Sigmoid colon (tissue), 7 donors: Measurements from ENCODE around the gene ADISSP. TPM values are rescaled to one million over a fixed set of nuclear protein-coding genes. Genes with fewer than 3 reads are reported as not detected.

Experiments used
- DNase-seq: peaks from one replicate; pipeline ENCODE4 v3.0.0-alpha.2; 2019
- H3K27ac ChIP-seq, 4 donors: fragments of 200-600 bp; sonication (generic); one replicate each; pipeline ENCODE4 v1.5.1; 2016 to 2019; ENCODE audit warnings: mild to moderate bottlenecking in 1 of 4
- H3K27me3 ChIP-seq, 3 donors: fragments of 200-600 bp; sonication (generic); one replicate each; pipeline ENCODE4 v1.5.1; 2019; ENCODE audit warnings: mild to moderate bottlenecking in 1 of 3
- H3K36me3 ChIP-seq, 4 donors: fragments of 200-600 bp; sonication (generic); one replicate each; pipeline ENCODE4 v1.5.1; 2016 to 2019
- H3K4me1 ChIP-seq, 4 donors: fragments of 200-600 bp; sonication (generic); one replicate each; pipeline ENCODE4 v1.5.1; 2017 to 2019
- H3K4me3 ChIP-seq, 4 donors: fragments of 200-600 bp; sonication (generic); one replicate each; pipeline ENCODE4 v1.5.1; 2017 to 2019; ENCODE audit warnings: mild to moderate bottlenecking in 2 of 4, moderate library complexity in 1 of 4
- H3K9me3 ChIP-seq, 4 donors: fragments of 200-600 bp in 3 of 4; sonication (generic) in 3 of 4; one replicate each; pipeline versions ENCODE4 v1.5.1 to v1.6.1; 2013 to 2019
- CTCF ChIP-seq, 4 experiments: fragments of 450-650 bp in 3 of 4; fragments of 200-600 bp in 1 of 4; IDR thresholded peaks; one replicate each; pipeline ENCODE4 v1.5.1; 2016 to 2019; ENCODE audit warnings: antibody characterized with exemption in 4 of 4, mild to moderate bottlenecking in 3 of 4, moderate library complexity in 2 of 4
- EP300 ChIP-seq, 4 donors: sonication (generic); formaldehyde crosslinking; IDR thresholded peaks; one replicate each; pipeline ENCODE4 v1.6.1; 2017; ENCODE audit warnings: antibody characterized with exemption in 4 of 4
- POLR2A ChIP-seq, 2 donors: fragments of 450-650 bp; IDR thresholded peaks; one replicate each; pipeline ENCODE4 v1.6.1; 2016; ENCODE audit warnings: antibody characterized with exemption in 2 of 2, mild to moderate bottlenecking in 2 of 2, moderate library complexity in 2 of 2
- POLR2AphosphoS5 ChIP-seq, 4 donors: sonication (generic); formaldehyde crosslinking; IDR thresholded peaks; one replicate each; pipeline ENCODE4 v1.6.1; 2017; ENCODE audit warnings: antibody characterized with exemption in 4 of 4
- WGBS, 2 donors: extraction: QIAGEN DNeasy Blood & Tissue Kit; methylation state at CpG; one replicate each; pipeline ENCODE4 v1.1.7; 2013; 5-methylcytosine and 5-hydroxymethylcytosine counted together
- intact Hi-C: fragments of 100-400 bp; cut with DNase I; formaldehyde crosslinking; loops from one replicate; pipeline ENCODE4 v1.15.1; 2023
- polyA plus RNA-seq, 3 donors: library from polyadenylated mRNA; stranded (reverse); fragments of 200-250 nt; gene quantifications; one replicate each; pipeline ENCODE4 v1.2.3, GENCODE V29; 2013
- total RNA-seq, 4 donors: library from RNA; depleted of rRNA; stranded (reverse); fragments of >200 nt; gene quantifications; one replicate each; pipeline ENCODE4 v1.1.0, GENCODE V29; 2016
- donor health status: healthy with polysubstance abuse.
- donor health status: Bipolar disorder and iron deficiency.
- donor health status: healthy.

ADISSP gene
- total and polyA plus RNA-seq, 7 donors = 15.7 to 116 (median 53.2) TPM

- no peak for TF ChIP-seq POLR2A (IDR thresholded peaks at IDR 0.05)
- TF ChIP-seq CTCF (IDR thresholded peaks at IDR 0.05) = no peak
- no peak for TF ChIP-seq POLR2AphosphoS5 (IDR thresholded peaks at IDR 0.05)
- no peak for TF ChIP-seq EP300 (IDR thresholded peaks at IDR 0.05)
- Histone ChIP-seq H3K4me1 (peaks cover 0 to 24% (median 13%) of the 10 kb centered on the region in 4 donors), H3K4me3 (no peak overlapping the region), H3K36me3 (peaks cover 0 to 76% (median 27%) of the 10 kb centered on the region in 4 donors), H3K27ac (no peak overlapping the region), H3K9me3 (no peaks in the 10 kb centered on the region), H3K27me3 (no peaks in the 10 kb centered on the region)
- intact Hi-C loops = loop anchor here (10.0 kb wide), 1 partner anchor 330 kb away; no protein-coding TSS in a partner anchor
- 89 to 90% methylated on average over 7 of the region's 7 CpGs for WGBS, 2 donors
- DNase-seq = peak; percentile 62
These were observed 12.3 kb downstream of the ADISSP start for GRCh38 chr20:3755269-3755668.

DNA sequence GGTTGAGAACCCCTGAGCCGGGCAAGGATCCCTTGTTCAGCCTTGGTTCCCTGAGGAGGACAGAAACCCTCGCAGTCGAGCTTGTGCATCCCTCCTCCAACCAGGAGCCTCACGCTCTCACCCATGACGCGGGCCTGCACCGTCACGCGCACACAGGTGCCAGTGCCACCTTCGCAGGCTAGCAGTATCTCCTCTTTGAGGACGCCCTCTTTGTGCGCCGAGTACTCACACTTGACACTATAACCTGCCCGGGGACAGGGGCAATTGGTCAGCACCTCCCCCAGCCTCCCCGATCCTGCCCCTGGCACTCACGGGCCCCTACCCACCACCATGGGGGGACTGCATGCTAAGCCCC, 13.3 kb downstream of the ADISSP start:
- Histone ChIP-seq H3K4me1 (peaks cover 0 to 24% (median 8%) of the 10 kb centered on the region in 4 donors), H3K36me3 (peaks cover 0 to 76% (median 27%) of the 10 kb centered on the region in 4 donors), H3K9me3 (no peaks in the 10 kb centered on the region), H3K27ac (no peak overlapping the region), H3K27me3 (peaks cover 0 to 8% (median 0%) of the 10 kb centered on the region in 3 donors), H3K4me3 (no peak overlapping the region)
- intact Hi-C loops = loop anchor here (10.0 kb wide), 1 partner anchor 331 kb away; no protein-coding TSS in a partner anchor
- TF ChIP-seq EP300 (IDR thresholded peaks at IDR 0.05) (no peak), CTCF (IDR thresholded peaks at IDR 0.05) (no peak), POLR2AphosphoS5 (IDR thresholded peaks at IDR 0.05) (no peak), POLR2A (IDR thresholded peaks at IDR 0.05) (no peak)
- peak; percentile 65 for DNase-seq
- WGBS, 2 donors = 94 to 95% methylated on average over 16 of the region's 16 CpGs

DNA sequence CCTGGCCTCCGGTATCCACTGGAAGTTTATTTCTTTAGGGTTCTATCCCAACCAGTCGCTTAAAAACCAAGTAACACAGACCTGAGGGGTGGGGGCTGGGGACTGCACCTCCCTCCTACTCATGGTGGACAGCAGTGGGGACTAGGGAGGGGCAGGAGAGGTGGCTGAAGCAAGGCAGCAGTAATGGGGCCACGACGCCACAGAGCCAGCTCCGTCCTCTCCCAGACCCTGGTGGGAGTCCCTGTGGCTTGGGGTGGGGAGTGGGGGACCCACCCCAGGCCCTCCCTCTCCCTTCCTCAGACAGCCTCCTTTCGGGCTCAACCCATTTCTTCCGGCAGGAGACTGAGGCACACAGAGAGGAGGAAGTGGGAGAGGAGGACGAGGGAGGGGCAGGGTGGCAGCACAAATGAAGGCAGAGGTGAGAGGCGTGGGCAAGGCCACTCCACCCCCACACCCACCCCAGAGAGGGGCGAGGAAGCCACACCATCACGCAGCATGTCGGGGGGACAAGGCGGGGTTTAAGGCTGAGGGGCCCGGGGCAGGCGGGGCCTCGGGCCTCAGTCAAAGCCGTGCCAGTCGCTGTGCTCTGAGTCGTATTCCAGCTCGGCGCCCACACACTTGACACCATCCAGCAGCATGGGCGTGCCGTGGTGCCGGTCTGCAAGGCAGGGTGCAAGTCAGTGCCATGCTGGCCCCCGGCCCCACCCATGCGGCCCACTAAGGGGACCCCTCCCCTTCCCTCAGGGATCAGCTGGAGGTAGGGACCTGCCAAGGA, 13.9 kb downstream of the ADISSP start:
- Histone ChIP-seq H3K27ac (peak overlapping the region in 2 of 4 donors; percentile 21 to 48), H3K9me3 (no peaks in the 10 kb centered on the region), H3K27me3 (peaks cover 0 to 11% (median 0%) of the 10 kb centered on the region in 3 donors), H3K4me3 (no peak overlapping the region), H3K36me3 (peaks cover 0 to 74% (median 24%) of the 10 kb centered on the region in 4 donors), H3K4me1 (peaks cover 0 to 21% (median 8%) of the 10 kb centered on the region in 4 donors)
- DNase-seq = peak; percentile 68
- intact Hi-C loops = loop anchor here (1.0 to 10.0 kb wide), 3 partner anchors 28 to 331 kb away; partner anchors contain the start of genes AP5S1 and SPEF1
- TF ChIP-seq POLR2AphosphoS5 (IDR thresholded peaks at IDR 0.05) (no peak), EP300 (IDR thresholded peaks at IDR 0.05) (no peak), CTCF (IDR thresholded peaks at IDR 0.05) (no peak), POLR2A (IDR thresholded peaks at IDR 0.05) (no peak)
- WGBS, 2 donors = 89 to 90% methylated on average over 26 of the region's 26 CpGs

- intact Hi-C loops = loop anchor here (1.0 to 10.0 kb wide), 3 partner anchors 28 to 332 kb away; partner anchors contain the start of genes AP5S1 and SPEF1
- peak; percentile 85 for DNase-seq
- no peak overlapping the region for H3K4me3 ChIP-seq
- peak overlapping the region in 2 of 4 donors; percentile 21 to 48 for H3K27ac ChIP-seq
- peaks cover 0 to 11% (median 0%) of the 10 kb centered on the region in 3 donors for H3K27me3 ChIP-seq
- H3K36me3 ChIP-seq = peaks cover 0 to 68% (median 18%) of the 10 kb centered on the region in 4 donors
- 46% methylated on average over 4 of the region's 4 CpGs for WGBS, 2 donors
- H3K9me3 ChIP-seq = no peaks in the 10 kb centered on the region
- no peak for TF ChIP-seq POLR2AphosphoS5 (IDR thresholded peaks at IDR 0.05)
- TF ChIP-seq POLR2A (IDR thresholded peaks at IDR 0.05) = no peak
- TF ChIP-seq EP300 (IDR thresholded peaks at IDR 0.05) = no peak
- TF ChIP-seq CTCF (IDR thresholded peaks at IDR 0.05) = peak; percentile 55 to 79 (median 74)
- H3K4me1 ChIP-seq = peaks cover 0 to 21% (median 8%) of the 10 kb centered on the region in 4 donors
These were observed 14.5 kb downstream of the ADISSP start for GRCh38 chr20:3753098-3753497.
